Measurements from ENCODE around the gene TUBB6.

DNA sequence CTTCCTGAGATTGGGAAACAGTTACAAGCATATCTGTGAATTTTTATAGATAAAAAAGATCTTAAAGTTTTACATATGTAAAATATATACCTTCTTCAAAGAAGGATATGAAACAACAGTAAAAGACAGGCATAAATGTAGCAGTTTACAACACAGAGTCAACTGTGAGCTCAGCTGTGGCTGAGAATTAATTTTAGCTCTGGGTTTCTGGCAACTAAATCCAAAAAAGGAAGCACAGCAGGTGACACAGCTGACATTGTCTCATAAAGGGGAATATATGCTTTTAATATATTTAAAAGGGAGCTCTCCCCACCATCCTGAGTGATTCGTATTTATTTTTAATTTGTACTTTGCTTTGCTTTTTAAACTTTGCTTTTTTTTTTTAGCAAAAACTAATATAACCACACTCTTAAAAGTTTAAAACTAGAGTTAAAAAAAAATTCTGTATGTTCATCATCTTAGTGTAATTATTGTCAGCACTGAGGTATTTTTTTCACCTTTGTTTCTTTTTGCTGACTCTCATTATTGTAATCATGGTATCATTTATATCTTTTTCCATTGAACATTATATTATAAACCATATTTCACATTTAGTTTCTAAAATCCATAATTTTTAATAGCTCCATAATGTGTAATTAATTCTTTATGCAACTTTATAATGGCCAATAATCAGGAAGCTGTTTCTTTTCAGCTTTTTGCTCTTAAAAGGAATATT is 6.7 kb downstream of the TUBB6 start:
- no peak for TF ChIP-seq SMC3 (conservative IDR thresholded peaks at IDR 0.05; ENCODE audit: poor library complexity)
- no peak for TF ChIP-seq EZH2 (IDR thresholded peaks at IDR 0.05; ENCODE audit: borderline replicate concordance, insufficient read depth, low read length, poor library complexity, severe bottlenecking)
- TF ChIP-seq, protein P1, sequence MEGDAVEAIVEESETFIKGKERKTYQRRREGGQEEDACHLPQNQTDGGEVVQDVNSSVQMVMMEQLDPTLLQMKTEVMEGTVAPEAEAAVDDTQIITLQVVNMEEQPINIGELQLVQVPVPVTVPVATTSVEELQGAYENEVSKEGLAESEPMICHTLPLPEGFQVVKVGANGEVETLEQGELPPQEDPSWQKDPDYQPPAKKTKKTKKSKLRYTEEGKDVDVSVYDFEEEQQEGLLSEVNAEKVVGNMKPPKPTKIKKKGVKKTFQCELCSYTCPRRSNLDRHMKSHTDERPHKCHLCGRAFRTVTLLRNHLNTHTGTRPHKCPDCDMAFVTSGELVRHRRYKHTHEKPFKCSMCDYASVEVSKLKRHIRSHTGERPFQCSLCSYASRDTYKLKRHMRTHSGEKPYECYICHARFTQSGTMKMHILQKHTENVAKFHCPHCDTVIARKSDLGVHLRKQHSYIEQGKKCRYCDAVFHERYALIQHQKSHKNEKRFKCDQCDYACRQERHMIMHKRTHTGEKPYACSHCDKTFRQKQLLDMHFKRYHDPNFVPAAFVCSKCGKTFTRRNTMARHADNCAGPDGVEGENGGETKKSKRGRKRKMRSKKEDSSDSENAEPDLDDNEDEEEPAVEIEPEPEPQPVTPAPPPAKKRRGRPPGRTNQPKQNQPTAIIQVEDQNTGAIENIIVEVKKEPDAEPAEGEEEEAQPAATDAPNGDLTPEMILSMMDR (IDR thresholded peaks at IDR 0.05; ENCODE audit: poor library complexity, severe bottlenecking), result no peak
- TF ChIP-seq EP300 (conservative IDR thresholded peaks at IDR 0.05; ENCODE audit: poor library complexity, severe bottlenecking), result no peak
- no peak for TF ChIP-seq RAD21 (conservative IDR thresholded peaks at IDR 0.05)
- TF ChIP-seq POLR2AphosphoS5 (IDR thresholded peaks at IDR 0.05), result no peak

Measured in neural cell (in vitro differentiated cells).